ENCODE data around the gene TBC1D24. TPM values are rescaled to one million over a fixed set of nuclear protein-coding genes. Genes with fewer than 3 reads are reported as not detected.

Gene TBC1D24
- total RNA-seq, 1 experiment from 2014 or later: 24.6 TPM

MicroRNA genes within 50 kb of the gene (microRNA counts, 767-probe panel; counts per million panel counts)
- microRNA hsa-miR-3178: not detected

Small RNAs within 50 kb of the gene (microRNA-seq; reads per million reads assigned to microRNA genes)
- not detected for gene MIR3178 (ENCODE audit: borderline number of aligned reads)
- 2.0 reads per million for gene MIR6767 (ENCODE audit: borderline number of aligned reads)
- 1.2 reads per million for gene MIR6768 (ENCODE audit: borderline number of aligned reads)

Other genes starting within 250 kb of the TBC1D24 start
- gene DNASE1L2, start 238.7 kb upstream of the TBC1D24 start, total RNA-seq (2021; ENCODE audit: unreplicated experiment): 1.9 TPM
- gene ECI1, start 223.5 kb upstream of the TBC1D24 start, total RNA-seq (2021; ENCODE audit: unreplicated experiment): 140 TPM
- 257 TPM for gene RNPS1, start 207.0 kb upstream of the TBC1D24 start, total RNA-seq (2021; ENCODE audit: unreplicated experiment)
- gene ABCA3, start 134.4 kb upstream of the TBC1D24 start, total RNA-seq (2021; ENCODE audit: unreplicated experiment): 5.4 TPM
- 60.8 TPM for gene CCNF, start 45.7 kb upstream of the TBC1D24 start, total RNA-seq (2021; ENCODE audit: unreplicated experiment)
- gene TEDC2, start 15.0 kb upstream of the TBC1D24 start, total RNA-seq (2021; ENCODE audit: unreplicated experiment): 26.5 TPM
- 0.30 TPM for gene NTN3, start 3.8 kb upstream of the TBC1D24 start, total RNA-seq (2021; ENCODE audit: unreplicated experiment)
- 187 TPM for gene ATP6V0C, start 38.8 kb downstream of the TBC1D24 start, total RNA-seq (2021; ENCODE audit: unreplicated experiment)
- 42.9 TPM for gene AMDHD2, start 45.2 kb downstream of the TBC1D24 start, total RNA-seq (2021; ENCODE audit: unreplicated experiment)
- gene CEMP1, start 56.3 kb downstream of the TBC1D24 start, total RNA-seq (2021; ENCODE audit: unreplicated experiment): 0.32 TPM
- 36.1 TPM for gene PDPK1, start 62.9 kb downstream of the TBC1D24 start, total RNA-seq (2021; ENCODE audit: unreplicated experiment)
- gene KCTD5, start 207.4 kb downstream of the TBC1D24 start, total RNA-seq (2021; ENCODE audit: unreplicated experiment): 42.1 TPM
- gene PRSS27, start 245.1 kb downstream of the TBC1D24 start, total RNA-seq (2021; ENCODE audit: unreplicated experiment): 3.3 TPM